Thyroid gland (tissue), 4 donors: Measurements from ENCODE around the gene CLEC14A. TPM values are rescaled to one million over a fixed set of nuclear protein-coding genes. Genes with fewer than 3 reads are reported as not detected.

ENCODE experiments used
- DNase-seq, 2 donors: peaks; one replicate each; pipeline ENCODE4 v3.0.0-alpha.2; 2019
- H3K27ac ChIP-seq, 3 donors: fragments of 200-600 bp; sonication (generic); 1 replicate in 2 of 3; 2 replicates in 1 of 3; pipeline ENCODE4 v1.5.1; 2016 to 2019; ENCODE audit warnings: mild to moderate bottlenecking in 1 of 3, moderate library complexity in 1 of 3
- H3K27me3 ChIP-seq: fragments of 200-600 bp; sonication (generic); one replicate; pipeline ENCODE4 v1.5.1; 2019
- H3K36me3 ChIP-seq, 2 donors: fragments of 200-600 bp; sonication (generic); one replicate each; pipeline ENCODE4 v1.5.1; 2016 to 2019
- H3K4me1 ChIP-seq, 2 donors: fragments of 200-600 bp; sonication (generic); one replicate each; pipeline ENCODE4 v1.5.1; 2017 to 2019
- H3K4me3 ChIP-seq, 3 donors: fragments of 200-600 bp; sonication (generic); replicated peaks in 1 of 3; 1 replicate in 2 of 3; 2 replicates in 1 of 3; pipeline ENCODE4 v1.5.1; 2016; ENCODE audit warnings: mild to moderate bottlenecking in 1 of 3
- H3K9me3 ChIP-seq: fragments of 200-600 bp; sonication (generic); one replicate; pipeline ENCODE4 v1.5.1; 2017
- POLR2A ChIP-seq, 2 donors: fragments of 450-650 bp; IDR thresholded peaks; one replicate each; pipeline ENCODE4 v1.6.1; 2017; ENCODE audit warnings: antibody characterized with exemption in 2 of 2, mild to moderate bottlenecking in 2 of 2, moderate library complexity in 1 of 2
- WGBS, 2 donors: methylation state at CpG; one replicate each; pipeline ENCODE4 v1.1.5; 2017; 5-methylcytosine and 5-hydroxymethylcytosine counted together
- intact Hi-C: fragments of 100-400 bp; cut with DNase I; formaldehyde crosslinking; loops from one replicate; pipeline ENCODE4 v1.15.1; 2023
- total RNA-seq, 4 donors: library from RNA; depleted of rRNA; stranded (reverse); fragments of >200 nt; gene quantifications; one replicate each; pipeline ENCODE4 v1.2.3, GENCODE V29; 2016
- TF ChIP-seq, protein P1 (sequence below), 6 experiments: fragments of 200-600 bp in 3 of 6; fragments of 450-650 bp in 3 of 6; sonication (generic) in 3 of 6; IDR thresholded peaks; one replicate each; pipeline ENCODE4 v1.5.1; 2016 to 2019; ENCODE audit warnings: antibody characterized with exemption in 6 of 6, mild to moderate bottlenecking in 2 of 6, inconsistent platforms in 1 of 6, moderate library complexity in 1 of 6

Gene CLEC14A, protein sequence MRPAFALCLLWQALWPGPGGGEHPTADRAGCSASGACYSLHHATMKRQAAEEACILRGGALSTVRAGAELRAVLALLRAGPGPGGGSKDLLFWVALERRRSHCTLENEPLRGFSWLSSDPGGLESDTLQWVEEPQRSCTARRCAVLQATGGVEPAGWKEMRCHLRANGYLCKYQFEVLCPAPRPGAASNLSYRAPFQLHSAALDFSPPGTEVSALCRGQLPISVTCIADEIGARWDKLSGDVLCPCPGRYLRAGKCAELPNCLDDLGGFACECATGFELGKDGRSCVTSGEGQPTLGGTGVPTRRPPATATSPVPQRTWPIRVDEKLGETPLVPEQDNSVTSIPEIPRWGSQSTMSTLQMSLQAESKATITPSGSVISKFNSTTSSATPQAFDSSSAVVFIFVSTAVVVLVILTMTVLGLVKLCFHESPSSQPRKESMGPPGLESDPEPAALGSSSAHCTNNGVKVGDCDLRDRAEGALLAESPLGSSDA
- 10 to 100 TPM; 15.5 to 44.5 (median 23.4) TPM for total RNA-seq

DNA sequence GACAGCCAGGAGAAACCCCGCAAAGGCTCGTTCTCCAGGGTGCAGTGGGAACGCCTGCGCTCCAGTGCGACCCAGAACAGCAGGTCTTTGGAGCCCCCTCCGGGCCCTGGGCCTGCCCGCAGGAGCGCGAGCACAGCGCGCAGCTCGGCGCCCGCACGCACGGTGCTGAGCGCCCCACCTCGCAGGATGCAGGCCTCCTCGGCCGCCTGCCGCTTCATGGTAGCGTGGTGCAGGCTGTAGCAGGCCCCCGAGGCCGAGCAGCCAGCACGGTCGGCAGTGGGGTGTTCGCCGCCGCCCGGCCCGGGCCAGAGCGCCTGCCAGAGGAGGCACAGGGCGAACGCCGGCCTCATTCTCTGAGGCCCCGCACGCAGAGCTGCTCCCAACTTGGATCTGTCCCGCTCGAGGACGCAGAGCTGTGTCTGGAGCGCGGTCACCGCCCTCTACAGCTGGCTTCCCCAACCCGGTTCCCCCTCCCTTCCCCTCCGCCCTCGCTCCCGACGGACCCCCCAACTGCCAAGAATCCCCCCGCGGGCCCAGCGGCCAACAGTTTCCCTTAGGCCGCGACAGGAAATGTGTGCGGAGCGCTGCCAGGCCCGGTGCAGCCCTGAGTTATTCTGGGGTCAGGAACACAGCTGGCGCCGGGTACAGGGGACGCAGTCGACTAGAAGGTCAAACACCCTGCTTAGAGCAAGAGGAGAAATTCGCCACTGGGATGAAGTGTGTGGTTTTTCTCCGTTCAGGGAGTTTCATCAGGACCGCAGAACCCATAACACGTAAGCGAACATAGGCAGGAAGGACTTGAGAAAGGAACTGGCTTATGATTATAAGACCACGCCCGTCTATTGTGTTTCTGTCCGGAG, at the start of gene CLEC14A:
CLEC14A (minus strand) TSS at position 421 of the 860 bp plus-strand sequence; CDS start at position 350, 71 bp downstream.
- peaks cover 0 to 10% of the 10 kb centered on the region in 2 donors for H3K4me1 ChIP-seq
- H3K9me3 ChIP-seq: no peaks in the 10 kb centered on the region
- H3K27me3 ChIP-seq: peaks cover 3% of the 10 kb centered on the region
- H3K27ac ChIP-seq: peak within 1 kb of the TSS; percentile 46 to 68 (median 68)
- intact Hi-C loops: no loop called here
- H3K4me3 ChIP-seq: peak within 1 kb of the TSS in 2 of 3 donors; percentile 17 to 26
- H3K36me3 ChIP-seq: no peaks in the 10 kb centered on the region
- TF ChIP-seq, protein P1, sequence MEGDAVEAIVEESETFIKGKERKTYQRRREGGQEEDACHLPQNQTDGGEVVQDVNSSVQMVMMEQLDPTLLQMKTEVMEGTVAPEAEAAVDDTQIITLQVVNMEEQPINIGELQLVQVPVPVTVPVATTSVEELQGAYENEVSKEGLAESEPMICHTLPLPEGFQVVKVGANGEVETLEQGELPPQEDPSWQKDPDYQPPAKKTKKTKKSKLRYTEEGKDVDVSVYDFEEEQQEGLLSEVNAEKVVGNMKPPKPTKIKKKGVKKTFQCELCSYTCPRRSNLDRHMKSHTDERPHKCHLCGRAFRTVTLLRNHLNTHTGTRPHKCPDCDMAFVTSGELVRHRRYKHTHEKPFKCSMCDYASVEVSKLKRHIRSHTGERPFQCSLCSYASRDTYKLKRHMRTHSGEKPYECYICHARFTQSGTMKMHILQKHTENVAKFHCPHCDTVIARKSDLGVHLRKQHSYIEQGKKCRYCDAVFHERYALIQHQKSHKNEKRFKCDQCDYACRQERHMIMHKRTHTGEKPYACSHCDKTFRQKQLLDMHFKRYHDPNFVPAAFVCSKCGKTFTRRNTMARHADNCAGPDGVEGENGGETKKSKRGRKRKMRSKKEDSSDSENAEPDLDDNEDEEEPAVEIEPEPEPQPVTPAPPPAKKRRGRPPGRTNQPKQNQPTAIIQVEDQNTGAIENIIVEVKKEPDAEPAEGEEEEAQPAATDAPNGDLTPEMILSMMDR (IDR thresholded peaks at IDR 0.05): no peak
- TF ChIP-seq POLR2A (IDR thresholded peaks at IDR 0.05): peak in 1 of 2 donors; percentile 4
- WGBS, 2 donors: 33 to 50% methylated on average over 20 to 23 of the region's 68 CpGs
- peak; percentile 13 to 14 for DNase-seq

DNA sequence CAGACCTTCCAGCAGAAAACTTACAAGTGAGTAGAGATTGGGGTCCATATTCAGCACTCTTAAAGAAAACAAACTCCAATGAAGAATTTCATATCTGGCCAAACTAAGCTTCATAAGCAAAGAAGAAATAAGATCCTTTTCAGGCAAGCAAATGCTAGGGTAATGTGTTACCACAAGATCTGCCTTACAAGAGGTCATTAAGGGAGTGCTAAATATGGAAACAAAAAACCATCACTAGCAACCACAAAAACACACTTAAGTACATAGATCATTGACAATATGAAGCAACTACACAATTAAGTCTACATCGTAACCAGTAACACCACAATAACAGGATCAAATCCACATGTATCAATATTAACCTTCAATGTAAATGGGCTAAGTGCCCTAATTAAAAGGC, 47.1 kb upstream of the CLEC14A start:
- no peak for DNase-seq
- 100% methylated on average over 1 of the region's 1 CpG for WGBS, 2 donors
- TF ChIP-seq, protein P1 (IDR thresholded peaks at IDR 0.05): no peak
- intact Hi-C loops: no loop called here
- no peak overlapping the region for H3K27ac ChIP-seq
- no peaks in the 10 kb centered on the region for H3K27me3 ChIP-seq
- no peak overlapping the region for H3K4me3 ChIP-seq
- H3K36me3 ChIP-seq: no peaks in the 10 kb centered on the region
- no peaks in the 10 kb centered on the region for H3K4me1 ChIP-seq
- H3K9me3 ChIP-seq: no peaks in the 10 kb centered on the region

DNA sequence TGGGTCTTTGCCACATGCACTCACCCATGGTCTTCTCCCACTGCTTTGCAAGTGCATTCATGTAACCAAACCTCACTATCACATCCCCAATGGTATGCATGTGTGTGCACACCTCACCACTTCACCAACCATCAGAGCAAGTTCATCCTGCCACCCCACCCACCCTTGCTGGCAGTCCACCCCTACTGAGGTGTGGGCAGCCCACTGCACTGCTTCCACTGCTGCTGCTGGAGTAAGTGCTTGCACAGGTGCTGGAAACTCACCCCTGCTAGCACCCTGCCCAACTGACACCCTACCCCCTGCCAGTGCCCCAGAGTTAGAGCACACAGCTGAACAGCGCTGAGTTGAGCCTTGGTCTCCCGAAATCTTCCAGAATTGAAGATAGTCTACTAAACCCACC, 46.1 kb upstream of the CLEC14A start:
- no peak overlapping the region for H3K27ac ChIP-seq
- no peak for DNase-seq
- WGBS, 2 donors: 97 to 98% methylated on average over 2 of the region's 2 CpGs
- no peak for TF ChIP-seq POLR2A (IDR thresholded peaks at IDR 0.05)
- TF ChIP-seq, protein P1 (IDR thresholded peaks at IDR 0.05): no peak
- H3K27me3 ChIP-seq: no peaks in the 10 kb centered on the region
- H3K9me3 ChIP-seq: no peaks in the 10 kb centered on the region
- no peak overlapping the region for H3K4me3 ChIP-seq
- intact Hi-C loops: no loop called here
- no peaks in the 10 kb centered on the region for H3K36me3 ChIP-seq
- H3K4me1 ChIP-seq: no peaks in the 10 kb centered on the region

DNA sequence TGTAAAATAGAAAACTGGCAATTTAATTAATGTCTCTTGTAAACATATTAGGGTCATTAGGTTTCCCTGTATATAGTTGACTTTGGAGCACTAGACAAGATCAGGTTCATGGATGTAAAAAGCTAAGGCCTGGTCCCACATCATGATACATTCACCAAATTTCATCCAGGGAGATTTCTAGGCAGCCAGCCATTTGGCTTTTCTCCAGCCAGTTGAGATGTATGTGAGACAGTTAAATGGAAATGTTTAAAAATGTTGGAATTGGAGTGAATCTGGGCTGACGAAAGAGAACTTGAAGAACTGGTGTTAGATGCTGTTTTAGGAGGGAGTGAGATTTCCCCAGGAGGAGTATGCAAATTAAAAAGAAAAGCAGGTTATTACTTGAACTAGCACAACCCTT, 41.8 kb upstream of the CLEC14A start:
- intact Hi-C loops: no loop called here
- DNase-seq: no peak
- no peaks in the 10 kb centered on the region for H3K36me3 ChIP-seq
- no peaks in the 10 kb centered on the region for H3K27me3 ChIP-seq
- H3K4me1 ChIP-seq: no peaks in the 10 kb centered on the region
- no peak overlapping the region for H3K27ac ChIP-seq
- 60 to 62% methylated on average over 1 of the region's 1 CpG for WGBS, 2 donors
- TF ChIP-seq POLR2A (IDR thresholded peaks at IDR 0.05): no peak
- TF ChIP-seq, protein P1 (IDR thresholded peaks at IDR 0.05): no peak
- H3K4me3 ChIP-seq: no peak overlapping the region
- no peaks in the 10 kb centered on the region for H3K9me3 ChIP-seq
